C4-2B (cell line): ENCODE data around the gene ENTPD1.

ENCODE experiments used
- ZFX ChIP-seq: fragments of 450-650 bp; IDR thresholded peaks from 2 replicates; pipeline ENCODE4 v1.6.1; 2017
- TF ChIP-seq, protein P1 (sequence below): fragments of 450-650 bp; conservative IDR thresholded peaks from 2 replicates; pipeline ENCODE4 v1.5.1; 2017; ENCODE audit warnings: mild to moderate bottlenecking

DNA sequence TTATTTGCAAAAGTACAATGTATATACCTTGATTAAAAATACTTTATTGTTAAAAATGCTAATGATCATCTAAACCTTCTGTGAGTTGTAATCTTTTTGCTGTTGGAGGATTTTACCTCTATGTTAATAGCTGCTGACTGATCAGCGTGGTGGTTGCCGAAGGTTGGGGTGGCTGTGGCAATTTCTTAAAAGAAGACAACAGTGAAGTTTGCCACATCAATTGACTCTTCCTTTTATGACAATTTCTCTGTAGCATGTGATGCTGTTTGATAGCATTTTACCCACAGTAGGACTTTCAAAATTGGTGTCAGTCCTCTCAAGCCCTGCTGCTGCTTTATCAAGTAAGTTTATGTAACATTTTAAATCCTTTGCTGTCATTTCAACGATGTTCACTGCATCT is 16.9 kb upstream of the ENTPD1 start:
- TF ChIP-seq, protein P1, sequence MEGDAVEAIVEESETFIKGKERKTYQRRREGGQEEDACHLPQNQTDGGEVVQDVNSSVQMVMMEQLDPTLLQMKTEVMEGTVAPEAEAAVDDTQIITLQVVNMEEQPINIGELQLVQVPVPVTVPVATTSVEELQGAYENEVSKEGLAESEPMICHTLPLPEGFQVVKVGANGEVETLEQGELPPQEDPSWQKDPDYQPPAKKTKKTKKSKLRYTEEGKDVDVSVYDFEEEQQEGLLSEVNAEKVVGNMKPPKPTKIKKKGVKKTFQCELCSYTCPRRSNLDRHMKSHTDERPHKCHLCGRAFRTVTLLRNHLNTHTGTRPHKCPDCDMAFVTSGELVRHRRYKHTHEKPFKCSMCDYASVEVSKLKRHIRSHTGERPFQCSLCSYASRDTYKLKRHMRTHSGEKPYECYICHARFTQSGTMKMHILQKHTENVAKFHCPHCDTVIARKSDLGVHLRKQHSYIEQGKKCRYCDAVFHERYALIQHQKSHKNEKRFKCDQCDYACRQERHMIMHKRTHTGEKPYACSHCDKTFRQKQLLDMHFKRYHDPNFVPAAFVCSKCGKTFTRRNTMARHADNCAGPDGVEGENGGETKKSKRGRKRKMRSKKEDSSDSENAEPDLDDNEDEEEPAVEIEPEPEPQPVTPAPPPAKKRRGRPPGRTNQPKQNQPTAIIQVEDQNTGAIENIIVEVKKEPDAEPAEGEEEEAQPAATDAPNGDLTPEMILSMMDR = no peak
- TF ChIP-seq ZFX = no peak
